GM12878 (cell line): ENCODE measurements around the gene PDSS2. TPM values are rescaled to one million over a fixed set of nuclear protein-coding genes. Genes with fewer than 3 reads are reported as not detected.

Experiments used
- ATAC-seq: fragments of 200-7000 bp; cut with Tn5 transposase; 3 replicates; pipeline ENCODE4 v1.9.1; 2020; ENCODE audit warnings: mild to moderate bottlenecking, moderate library complexity
- BruUV-seq: library from RNA; stranded (reverse); fragments of 400-500 nt; replicated peaks from 2 replicates; lab custom pipeline; 2021; lab: Mats Ljungman, UMichigan
- CTCF ChIA-PET: fragments of 300-600 bp; sonication (Branson Sonifier 250); formaldehyde crosslinking; extraction: SDS; loops from one replicate; lab custom pipeline; 2021; ENCODE audit warnings: inconsistent platforms; lab: Yijun Ruan, JAX
- POLR2A ChIA-PET: fragments of 350-600 bp; formaldehyde crosslinking; extraction: SDS; loops from one replicate; lab custom pipeline; 2021; ENCODE audit warnings: inconsistent platforms; lab: Charles Lee
- RAD21 ChIA-PET: fragments of 300-600 bp; sonication (Branson Sonifier 250); formaldehyde crosslinking; loops from one replicate; lab custom pipeline; 2023; ENCODE audit warnings: antibody characterized with exemption; ENCODE audit not compliant: unreplicated experiment; lab: Charles Lee
- SMC1A ChIA-PET: fragments of 300-600 bp; sonication (Branson Sonifier 250); formaldehyde crosslinking; loops from one replicate; lab custom pipeline; 2023; ENCODE audit not compliant: unreplicated experiment, uncharacterized antibody; lab: Charles Lee
- DNase-seq: peaks from one replicate; pipeline ENCODE4 v3.0.0-alpha.2; 2011; ENCODE audit warnings: low read depth, low spot score
- FAIRE-seq: peaks from 3 replicates; lab custom pipeline; 2011; peaks lifted over from hg19 to GRCh38; lab: Jason Lieb, UNC
- H2AFZ ChIP-seq: 2 replicates; pipeline ENCODE4 v1.6.0; 2011; ENCODE audit warnings: low read depth, low read length, control low read depth; ENCODE audit not compliant: control insufficient read depth
- H3K27ac ChIP-seq: 2 replicates; pipeline ENCODE4 v1.5.1; 2011; ENCODE audit warnings: control low read depth; ENCODE audit not compliant: control insufficient read depth, insufficient read depth
- H3K27me3 ChIP-seq, 2 experiments: replicated peaks in 1 of 2; 2 replicates each; pipeline versions ENCODE4 v1.6.0 to v1.6.1; 2011; ENCODE audit warnings: low read length in 1 of 2; ENCODE audit not compliant: control insufficient read depth in 2 of 2, insufficient read depth in 2 of 2
- H3K36me3 ChIP-seq, 2 experiments: 2 replicates each; pipeline ENCODE4 v1.5.1; 2011; ENCODE audit warnings: low read length in 1 of 2; ENCODE audit not compliant: control insufficient read depth in 2 of 2, insufficient read depth in 2 of 2
- H3K4me1 ChIP-seq: 2 replicates; pipeline ENCODE4 v1.6.1; 2011; ENCODE audit warnings: mild to moderate bottlenecking, low read length, moderate library complexity, mixed read lengths; ENCODE audit not compliant: control insufficient read depth, insufficient read depth
- H3K4me2 ChIP-seq: 2 replicates; pipeline ENCODE4 v1.6.0; 2011; ENCODE audit warnings: control low read depth; ENCODE audit not compliant: control insufficient read depth, insufficient read depth
- H3K4me3 ChIP-seq: fragments of 200-600 bp; sonication (generic); 2 replicates; pipeline ENCODE4 v1.5.1; 2016
- H3K79me2 ChIP-seq: 2 replicates; pipeline ENCODE4 v1.6.0; 2011; ENCODE audit warnings: low read length; ENCODE audit not compliant: control insufficient read depth, insufficient read depth
- H3K9ac ChIP-seq: 2 replicates; pipeline ENCODE4 v1.8.0; 2011; ENCODE audit warnings: low read length, control low read depth, mixed read lengths; ENCODE audit not compliant: control insufficient read depth, insufficient read depth
- H3K9me3 ChIP-seq: replicated peaks from 3 replicates; pipeline ENCODE4 v1.5.1; 2011; ENCODE audit warnings: mild to moderate bottlenecking, low read length; ENCODE audit not compliant: control insufficient read depth, insufficient read depth
- H4K20me1 ChIP-seq: 2 replicates; pipeline ENCODE4 v1.6.0; 2011; ENCODE audit not compliant: control insufficient read depth, insufficient read depth
- ATF7 ChIP-seq: fragments of 450-650 bp; IDR thresholded peaks from 2 replicates; pipeline ENCODE4 v1.6.1; 2016; ENCODE audit warnings: low read depth, mild to moderate bottlenecking
- ESRRA ChIP-seq: IDR thresholded peaks from 2 replicates; pipeline ENCODE4 v1.6.1; 2012; ENCODE audit warnings: mild to moderate bottlenecking, low read length, improper control_type of control experiment
- RAD21 ChIP-seq: IDR thresholded peaks from 2 replicates; pipeline ENCODE4 v1.6.1; 2011; ENCODE audit warnings: mild to moderate bottlenecking, low read depth, low read length, moderate library complexity; ENCODE audit not compliant: insufficient read depth
- SMAD1 ChIP-seq: fragments of 450-650 bp; IDR thresholded peaks from 2 replicates; pipeline ENCODE4 v1.6.1; 2018; ENCODE audit warnings: mild to moderate bottlenecking, low read depth; ENCODE audit not compliant: partially characterized antibody
- WGBS: methylation state at CpG from one replicate; pipeline ENCODE4 v1.1.6; 2016; ENCODE audit warnings: low lambda C conversion rate; ENCODE audit not compliant: insufficient replicate concordance, insufficient coverage; ENCODE audit errors: missing lambda C conversion rate; 5-methylcytosine and 5-hydroxymethylcytosine counted together
- in situ Hi-C: fragments of 300-500 bp; cut with MboI; formaldehyde crosslinking; loops from 9 replicates; pipeline ENCODE4 v1.14.3; 2018; ENCODE audit warnings: mixed read lengths
- intact Hi-C: fragments of 100-400 bp; cut with micrococcal nuclease; formaldehyde crosslinking; loops from one replicate; pipeline ENCODE4 v1.14.2; 2022; ENCODE audit not compliant: unreplicated experiment
- polyA plus RNA-seq, 11 experiments: library from polyadenylated mRNA; depleted of rRNA in 4 of 11; unstranded in 6 of 11; stranded (reverse) in 5 of 11; fragments of >200 nt; fragmentation: Nextera tagmentation in 4 of 11; fragmentation: Illumina TruSeq in 1 of 11; extraction: Ambion mirVana in 4 of 11; extraction: Trizol in 1 of 11; gene quantifications; 1 replicate in 1 of 11; 2 replicates in 10 of 11; pipeline versions ENCODE4 v1.2.1 to v1.2.3, GENCODE V29; 2011 to 2016; ENCODE audit warnings: inconsistent platforms in 2 of 11, missing spikeins in 2 of 11, low read depth in 1 of 11
- total RNA-seq, 4 experiments: library from RNA; depleted of rRNA in 3 of 4; stranded (reverse); fragments of >200 nt in 3 of 4; fragmentation: Illumina TruSeq in 1 of 4; extraction: Trizol in 1 of 4; gene quantifications; 2 replicates each; pipeline versions ENCODE4 v1.2.1 to v1.2.3, GENCODE V29; 2013 to 2021

Gene PDSS2
- total and polyA plus RNA-seq, 10 of the 15 experiments (the other 5 are each of a cell fraction or from before 2014, with no cell fraction given) = 7.7 to 15.5 (median 9.6) TPM

DNA sequence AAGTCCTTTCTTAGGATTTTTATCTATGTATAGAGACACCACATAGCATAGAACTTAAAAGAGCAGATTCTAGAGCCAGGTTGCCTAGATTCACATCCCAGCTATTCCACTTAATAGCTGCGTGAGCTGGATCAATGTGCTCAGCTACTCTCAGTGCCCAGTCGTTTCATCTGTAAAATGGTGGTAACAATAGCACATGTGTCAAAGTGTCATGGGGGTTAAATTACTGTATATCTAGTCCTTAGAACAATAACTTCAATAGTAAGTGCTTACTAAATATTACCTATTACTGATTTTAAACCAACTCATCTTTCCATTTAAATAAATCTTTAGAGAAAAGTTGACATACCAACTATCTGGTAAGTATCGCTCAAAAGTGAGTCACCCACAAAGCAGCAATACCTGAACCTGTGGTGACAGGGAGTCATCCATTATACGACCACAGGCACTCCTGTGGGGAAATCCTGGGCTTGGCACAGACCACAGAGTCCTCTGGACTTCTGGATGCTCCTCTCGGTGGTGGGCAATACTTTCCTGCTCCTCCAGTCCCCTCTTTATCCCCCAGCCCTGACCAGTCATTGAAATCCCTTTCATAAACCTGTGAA lies 154.8 kb downstream of the PDSS2 start:
- DNase-seq = no peak

GRCh38 chr6:107293350-107293749 lies 166.0 kb downstream of the PDSS2 start:
- ChIA-PET SMC1A (interaction anchor here (0.7 to 1.5 kb wide), 3 partner anchors 9 to 122 kb away, joined by 3 read pairs; no protein-coding TSS in a partner anchor), RAD21 (no interaction called here), CTCF (interaction anchor here (1.0 kb wide), 1 partner anchor 23 kb away, joined by 4 read pairs; no protein-coding TSS in a partner anchor), POLR2A (interaction anchor here (0.5 kb wide), 1 partner anchor 112 kb away, joined by 4 read pairs; no protein-coding TSS in a partner anchor)
- TF ChIP-seq ESRRA (no peak), RAD21 (no peak), ATF7 (no peak)
- ATAC-seq = no peak
- FAIRE-seq = no peak
- in situ Hi-C loops = no loop called here
- intact Hi-C loops = no loop called here
- Histone ChIP-seq H3K9me3 (no peaks in the 10 kb centered on the region), H4K20me1 (no peaks in the 10 kb centered on the region), H3K36me3 (no peaks in the 10 kb centered on the region), H3K9ac (no peak overlapping the region), H2AFZ (no peak overlapping the region), H3K4me1 (no peaks in the 10 kb centered on the region), H3K27me3 (no peaks in the 10 kb centered on the region), H3K27ac (no peak overlapping the region), H3K4me3 (no peak overlapping the region), H3K4me2 (no peak overlapping the region), H3K79me2 (no peaks in the 10 kb centered on the region)
- 97% methylated on average over 4 of the region's 4 CpGs for WGBS
- no TSS peak for BruUV-seq
- no peak for DNase-seq

More for the DNA sequence above, 154.8 kb downstream of the PDSS2 start:
- no peaks in the 10 kb centered on the region for H3K36me3 ChIP-seq
- POLR2A ChIA-PET = no interaction called here
- H4K20me1 ChIP-seq = no peaks in the 10 kb centered on the region
- no peak overlapping the region for H3K4me3 ChIP-seq
- SMC1A ChIA-PET = no interaction called here
- intact Hi-C loops = no loop called here
- ATAC-seq (no peak), FAIRE-seq (no peak)
- 74% methylated on average over 5 of the region's 5 CpGs for WGBS
- no peak overlapping the region for H3K9ac ChIP-seq
- H3K27ac ChIP-seq = no peak overlapping the region
- no peaks in the 10 kb centered on the region for H3K79me2 ChIP-seq
- no peak for TF ChIP-seq SMAD1
- RAD21 ChIA-PET = no interaction called here
- H3K9me3 ChIP-seq = no peaks in the 10 kb centered on the region
- BruUV-seq = no TSS peak
- H3K4me2 ChIP-seq = no peak overlapping the region
- CTCF ChIA-PET = interaction anchor here (0.9 kb wide), 1 partner anchor 155 kb away, joined by 5 read pairs; no protein-coding TSS in a partner anchor
- in situ Hi-C loops = no loop called here
- H3K4me1 ChIP-seq = no peaks in the 10 kb centered on the region
- H3K27me3 ChIP-seq = no peaks in the 10 kb centered on the region
- no peak overlapping the region for H2AFZ ChIP-seq
